ENCODE data around the gene RBM15B.
"Not testable (repeated sequence)": the region's sequence is repeated elsewhere in the genome, so short reads cannot be mapped to it uniquely, and the experiment has no call there.

Gene RBM15B

GRCh38 chr3:51357856-51358255 lies 33.2 kb upstream of the RBM15B start:
- H3K9ac ChIP-seq = no peak overlapping the region
- H3K27ac ChIP-seq = no peak overlapping the region
- no peak overlapping the region for H3K4me2 ChIP-seq
- H3K4me3 ChIP-seq = no peak overlapping the region
- peaks cover 6% of the 10 kb centered on the region; the same call in 1 of the 2 replicates for H3K4me1 ChIP-seq
- no peak for TF ChIP-seq Cebpa-rat (IDR thresholded peaks at IDR 0.05)
- H3K27me3 ChIP-seq = no peaks in the 10 kb centered on the region
- no peaks in the 10 kb centered on the region for H4K20me1 ChIP-seq
- H3K9me3 ChIP-seq = no peaks in the 10 kb centered on the region
- no peaks in the 10 kb centered on the region for H3K36me3 ChIP-seq

DNA sequence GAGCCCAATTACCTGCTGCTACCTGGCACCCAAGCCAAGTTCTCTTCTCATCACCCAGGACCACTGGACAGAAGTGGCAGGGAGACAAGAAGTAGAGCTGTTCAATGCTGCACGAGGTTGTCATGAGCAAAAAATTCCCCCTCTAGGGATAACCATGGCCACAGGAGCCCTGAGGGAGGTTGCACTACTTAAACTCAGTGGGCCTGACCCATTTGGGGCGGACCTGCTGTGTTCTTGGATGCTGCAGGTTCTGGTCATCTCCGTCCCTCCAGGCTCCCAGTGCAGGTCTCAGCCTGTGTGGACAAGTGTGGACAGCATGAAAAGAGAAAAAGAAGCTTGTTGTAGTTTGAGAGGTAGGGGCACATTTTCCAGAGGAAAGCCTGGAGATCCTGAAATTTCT lies 32.1 kb upstream of the RBM15B start:
- no peak overlapping the region for H3K9ac ChIP-seq
- H3K4me2 ChIP-seq = no peak overlapping the region

GRCh38 chr3:51360806-51361205 lies 30.3 kb upstream of the RBM15B start:
- Histone ChIP-seq H3K4me2 (no peak overlapping the region), H3K36me3 (no peaks in the 10 kb centered on the region), H3K4me3 (no peak overlapping the region), H4K20me1 (no peaks in the 10 kb centered on the region), H3K27me3 (no peaks in the 10 kb centered on the region), H3K4me1 (no peaks in the 10 kb centered on the region), H3K9me3 (no peaks in the 10 kb centered on the region; the same call in 1 of the 2 replicates), H3K27ac (no peak overlapping the region), H3K9ac (no peak overlapping the region)
- TF ChIP-seq Cebpa-rat (IDR thresholded peaks at IDR 0.05) = no peak

More for the DNA sequence above, 32.1 kb upstream of the RBM15B start:
- Histone ChIP-seq H3K27me3 (no peaks in the 10 kb centered on the region), H3K9me3 (no peaks in the 10 kb centered on the region), H3K36me3 (no peaks in the 10 kb centered on the region), H4K20me1 (no peaks in the 10 kb centered on the region), H3K4me1 (no peaks in the 10 kb centered on the region), H3K4me3 (no peak overlapping the region), H3K27ac (no peak overlapping the region)
- TF ChIP-seq Cebpa-rat (IDR thresholded peaks at IDR 0.05) = no peak

GRCh38 chr3:51361746-51362145 lies 29.3 kb upstream of the RBM15B start:
- H3K36me3 ChIP-seq = no peaks in the 10 kb centered on the region
- no peaks in the 10 kb centered on the region for H3K4me1 ChIP-seq
- H4K20me1 ChIP-seq = no peaks in the 10 kb centered on the region
- H3K27ac ChIP-seq = no peak overlapping the region
- no peak overlapping the region for H3K4me3 ChIP-seq
- no peaks in the 10 kb centered on the region for H3K27me3 ChIP-seq
- H3K9ac ChIP-seq = no peak overlapping the region
- TF ChIP-seq Cebpa-rat (IDR thresholded peaks at IDR 0.05) = no peak
- H3K4me2 ChIP-seq = no peak overlapping the region
- no peaks in the 10 kb centered on the region; the same call in 1 of the 2 replicates for H3K9me3 ChIP-seq

GRCh38 chr3:51362476-51362875 lies 28.6 kb upstream of the RBM15B start:
- Histone ChIP-seq H3K27me3 (no peaks in the 10 kb centered on the region), H3K9ac (no peak overlapping the region), H3K4me3 (no peak overlapping the region), H3K27ac (no peak overlapping the region), H3K36me3 (no peaks in the 10 kb centered on the region), H3K4me2 (no peak overlapping the region), H4K20me1 (no peaks in the 10 kb centered on the region), H3K4me1 (no peaks in the 10 kb centered on the region), H3K9me3 (no peaks in the 10 kb centered on the region; the same call in 1 of the 2 replicates)
- no peak for TF ChIP-seq Cebpa-rat (IDR thresholded peaks at IDR 0.05)

DNA sequence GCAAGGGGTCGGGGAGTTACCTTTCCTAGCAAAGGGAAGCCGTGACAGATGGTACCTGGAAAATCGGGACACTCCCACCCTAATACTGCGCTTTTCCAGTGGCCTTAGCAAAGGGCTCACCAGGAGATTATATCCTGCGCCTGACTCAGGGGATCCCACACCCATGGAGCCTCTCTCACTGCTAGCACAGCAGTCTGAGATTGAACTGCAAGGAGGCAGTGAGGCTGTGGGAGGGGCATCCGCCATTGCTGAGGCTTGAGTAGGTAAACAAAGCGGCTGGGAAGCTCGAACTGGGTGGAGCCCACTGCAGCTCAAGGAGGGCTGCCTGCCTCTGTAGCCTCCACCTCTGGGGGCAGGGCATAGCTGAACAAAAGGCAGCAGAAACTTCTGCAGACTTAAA lies 22.8 kb upstream of the RBM15B start:
- not testable (repeated sequence) for H3K9ac ChIP-seq, H4K20me1 ChIP-seq, H3K27me3 ChIP-seq, H3K4me2 ChIP-seq, H3K36me3 ChIP-seq, H3K4me3 ChIP-seq, H3K9me3 ChIP-seq, H3K27ac ChIP-seq, H3K4me1 ChIP-seq

GRCh38 chr3:51371943-51372557 lies 19.0 kb upstream of the RBM15B start:
- no peaks in the 10 kb centered on the region for H3K4me1 ChIP-seq
- H4K20me1 ChIP-seq = no peaks in the 10 kb centered on the region
- no peak overlapping the region for H3K4me2 ChIP-seq
- H3K9ac ChIP-seq = no peak overlapping the region
- H3K27me3 ChIP-seq = no peaks in the 10 kb centered on the region
- no peak for TF ChIP-seq Cebpa-rat (IDR thresholded peaks at IDR 0.05)
- no peak overlapping the region for H3K27ac ChIP-seq
- H3K4me3 ChIP-seq = no peak overlapping the region
- no peaks in the 10 kb centered on the region for H3K9me3 ChIP-seq
- H3K36me3 ChIP-seq = no peaks in the 10 kb centered on the region

DNA sequence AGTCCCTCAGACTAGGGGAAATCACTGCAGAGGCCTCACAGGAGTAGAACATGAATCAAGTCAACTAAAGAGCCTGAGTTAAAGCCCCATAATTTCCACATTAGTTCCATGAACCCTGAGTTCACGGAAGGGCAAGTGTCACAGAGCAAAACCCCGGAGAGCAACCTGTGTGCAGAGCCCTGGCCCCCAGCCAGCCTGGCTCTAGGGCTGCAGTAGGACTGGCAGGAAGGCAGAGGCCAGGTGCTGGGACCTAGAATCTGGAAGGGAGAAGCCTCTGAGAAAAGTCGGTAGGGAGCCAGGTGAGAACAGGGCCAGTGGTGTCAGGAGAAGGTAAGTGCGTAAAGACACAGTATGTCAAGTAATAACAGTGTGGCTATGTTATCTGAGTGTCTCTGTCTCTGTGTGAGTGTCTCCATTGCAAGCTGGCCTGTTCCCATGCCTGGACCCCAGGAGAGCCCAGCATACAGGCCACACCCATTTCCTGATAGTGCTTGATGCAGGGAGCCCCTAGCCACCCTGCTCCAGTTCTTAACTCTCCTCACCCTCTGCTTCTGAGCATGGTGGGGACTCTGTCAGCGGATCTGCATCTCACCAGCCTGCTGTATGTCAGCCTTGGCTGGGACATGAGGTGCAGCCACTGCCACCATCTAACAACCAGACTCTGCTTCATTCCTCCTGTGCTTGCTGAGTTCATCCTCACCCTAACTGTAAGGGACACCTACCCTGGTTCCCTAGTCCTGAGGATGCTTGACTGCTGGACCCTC lies 17.2 kb upstream of the RBM15B start:
- Histone ChIP-seq H3K9ac (no peak overlapping the region), H3K4me3 (no peak overlapping the region), H3K36me3 (no peaks in the 10 kb centered on the region), H4K20me1 (no peaks in the 10 kb centered on the region), H3K4me1 (peaks cover 10% of the 10 kb centered on the region), H3K27ac (no peak overlapping the region), H3K9me3 (no peaks in the 10 kb centered on the region), H3K4me2 (no peak overlapping the region), H3K27me3 (no peaks in the 10 kb centered on the region)
- TF ChIP-seq Cebpa-rat (IDR thresholded peaks at IDR 0.05) = no peak

DNA sequence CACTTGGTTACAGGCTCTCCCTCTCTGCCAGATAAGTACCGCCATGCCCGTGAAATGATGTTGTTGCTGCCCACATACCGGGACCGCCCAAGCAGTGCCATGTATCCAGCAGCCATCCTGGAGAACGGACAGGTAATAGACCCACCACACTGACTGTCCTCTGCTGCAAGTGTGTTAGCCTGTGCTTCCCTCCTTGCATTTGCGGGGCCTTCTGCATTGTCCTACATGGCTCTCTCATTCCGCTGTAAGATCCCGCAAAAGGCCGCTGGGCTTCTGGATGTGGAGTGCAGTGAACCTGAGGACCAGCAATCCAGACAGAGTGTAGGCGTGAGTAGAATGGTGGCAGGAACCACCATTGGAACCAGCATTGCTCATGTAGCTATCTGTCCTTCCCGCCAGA lies 16.6 kb upstream of the RBM15B start:
- no peak for TF ChIP-seq Cebpa-rat (IDR thresholded peaks at IDR 0.05)
- no peaks in the 10 kb centered on the region for H3K27me3 ChIP-seq
- H4K20me1 ChIP-seq = no peaks in the 10 kb centered on the region
- no peak overlapping the region for H3K27ac ChIP-seq
- no peak overlapping the region for H3K4me3 ChIP-seq
- H3K9me3 ChIP-seq = no peaks in the 10 kb centered on the region
- no peaks in the 10 kb centered on the region for H3K36me3 ChIP-seq
- no peak overlapping the region for H3K9ac ChIP-seq
- no peak overlapping the region for H3K4me2 ChIP-seq
- H3K4me1 ChIP-seq = peaks cover 16% of the 10 kb centered on the region

GRCh38 chr3:51375136-51375535 lies 15.9 kb upstream of the RBM15B start:
- no peak overlapping the region for H3K9ac ChIP-seq
- no peaks in the 10 kb centered on the region for H3K36me3 ChIP-seq
- TF ChIP-seq Cebpa-rat (IDR thresholded peaks at IDR 0.05) = no peak
- no peaks in the 10 kb centered on the region for H4K20me1 ChIP-seq
- no peaks in the 10 kb centered on the region for H3K9me3 ChIP-seq
- H3K4me2 ChIP-seq = no peak overlapping the region
- peaks cover 23% of the 10 kb centered on the region for H3K4me1 ChIP-seq
- no peak overlapping the region for H3K4me3 ChIP-seq
- no peaks in the 10 kb centered on the region for H3K27me3 ChIP-seq
- no peak overlapping the region for H3K27ac ChIP-seq
